Measurements from ENCODE around the gene TMEM109. TPM values are rescaled to one million over a fixed set of nuclear protein-coding genes. Genes with fewer than 3 reads are reported as not detected.

The TMEM109 gene
- polyA plus RNA-seq, 3 donors from 2014 or later, result 292 to 631 (median 400) TPM

DNA sequence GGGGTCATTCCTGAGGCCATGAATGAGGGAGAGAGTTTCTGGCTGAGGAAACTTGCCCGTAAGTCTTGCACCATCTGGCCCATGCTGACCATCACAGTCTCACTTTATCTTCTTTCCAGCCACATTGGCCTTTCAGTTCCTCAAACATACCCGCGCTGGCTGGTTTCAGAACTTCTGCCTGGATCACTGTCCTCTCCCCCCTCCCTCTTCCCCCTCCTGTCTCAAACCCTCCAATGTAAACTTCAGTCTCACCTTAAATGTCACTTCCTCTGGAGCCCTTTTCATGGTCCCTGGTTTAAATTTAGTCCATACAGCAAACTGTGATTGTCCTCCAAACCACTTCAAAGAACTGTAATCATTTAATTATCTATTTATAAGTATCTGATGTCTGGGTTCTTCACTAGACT, 3.7 kb upstream of the TMEM109 start:
- H3K4me3 Mint-ChIP-seq, result no peak overlapping the region
- peaks cover 6 to 12% (median 9%) of the 10 kb centered on the region in 3 donors for H3K27me3 Mint-ChIP-seq (ENCODE audit: low read depth in 3 of 3)
- H3K4me1 Mint-ChIP-seq, result peaks cover 59 to 68% of the 10 kb centered on the region in 2 donors
- no peak for DNase-seq
- H3K9me3 Mint-ChIP-seq, result no peaks in the 10 kb centered on the region
- H3K36me3 Mint-ChIP-seq, result no peaks in the 10 kb centered on the region
- no peak overlapping the region for H3K27ac Mint-ChIP-seq

DNA sequence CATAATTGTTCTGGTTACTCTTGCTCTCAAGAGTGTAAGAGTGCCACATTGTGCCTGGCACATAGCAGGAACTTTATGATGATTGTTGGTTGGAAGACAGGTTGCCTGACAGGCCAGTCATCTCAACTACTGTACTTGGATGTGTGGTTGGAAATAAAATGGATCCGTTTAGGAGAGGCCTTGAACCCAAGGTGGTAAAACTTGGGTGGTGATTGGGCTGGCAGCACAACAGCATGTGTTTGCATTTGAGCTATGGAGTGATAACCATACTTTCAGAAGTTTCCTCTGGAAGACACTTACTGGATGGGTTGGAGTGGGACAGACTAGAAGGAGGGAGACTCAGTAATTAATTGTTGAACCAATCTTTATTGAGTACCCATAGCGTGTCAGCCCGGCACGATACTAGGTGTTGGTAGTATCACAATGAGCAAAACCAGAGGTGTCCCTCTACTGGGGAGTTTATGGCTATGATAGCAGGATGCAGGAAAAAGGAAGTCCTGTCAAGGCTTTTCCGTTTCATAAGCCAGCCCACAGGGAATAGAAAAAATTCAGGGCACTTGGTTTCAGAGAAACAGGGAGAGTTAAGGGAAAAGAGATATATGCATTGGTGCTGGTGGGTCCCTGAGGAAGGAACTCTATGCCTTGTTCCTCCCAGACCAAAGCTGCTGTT, 3.1 kb upstream of the TMEM109 start:
- DNase-seq, result no peak
- H3K27ac Mint-ChIP-seq, result peak overlapping the region; percentile 54 to 92 (median 81)
- peaks cover 59 to 68% of the 10 kb centered on the region in 2 donors for H3K4me1 Mint-ChIP-seq
- H3K4me3 Mint-ChIP-seq, result no peak overlapping the region
- no peaks in the 10 kb centered on the region for H3K36me3 Mint-ChIP-seq
- H3K27me3 Mint-ChIP-seq (ENCODE audit: low read depth in 3 of 3), result peaks cover 6 to 12% (median 9%) of the 10 kb centered on the region in 3 donors
- no peaks in the 10 kb centered on the region for H3K9me3 Mint-ChIP-seq

DNA sequence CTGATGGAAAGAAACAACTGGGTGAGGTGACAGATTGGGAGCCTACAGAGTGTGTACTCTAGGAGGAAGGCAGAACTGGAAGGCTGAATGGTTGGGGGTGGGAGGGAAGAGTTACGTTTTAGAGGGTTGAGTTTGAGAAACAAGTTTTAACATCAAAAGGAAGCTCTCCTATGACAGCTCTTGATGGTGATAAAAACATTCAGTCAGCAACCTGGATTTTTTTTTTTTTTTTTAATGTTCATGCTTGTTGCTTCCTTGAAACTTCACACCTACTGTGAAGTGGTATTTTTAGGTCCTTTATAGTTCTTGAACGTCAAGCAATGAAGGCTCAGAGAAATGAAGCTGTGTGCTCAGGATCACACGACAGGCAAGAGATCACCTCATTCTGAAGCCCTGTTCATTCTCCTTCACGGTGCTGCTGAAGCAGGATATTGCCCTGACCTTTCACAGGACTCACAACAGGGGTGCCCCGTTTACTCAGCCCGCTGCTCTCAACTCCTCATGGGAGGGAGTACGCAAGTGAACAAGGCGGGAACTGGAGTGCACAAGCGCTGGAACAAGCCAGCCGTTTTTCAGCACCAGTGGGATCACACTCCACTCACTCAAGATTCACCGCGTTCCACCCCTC, 1.6 kb upstream of the TMEM109 start:
- peak overlapping the region; percentile 61 to 99 (median 71) for H3K4me3 Mint-ChIP-seq
- no peaks in the 10 kb centered on the region for H3K36me3 Mint-ChIP-seq
- H3K4me1 Mint-ChIP-seq, result peaks cover 61 to 68% of the 10 kb centered on the region in 2 donors
- peaks cover 6 to 9% (median 7%) of the 10 kb centered on the region in 3 donors for H3K27me3 Mint-ChIP-seq (ENCODE audit: low read depth in 3 of 3)
- DNase-seq, result peak; percentile 46 to 59 (median 59)
- no peaks in the 10 kb centered on the region for H3K9me3 Mint-ChIP-seq
- H3K27ac Mint-ChIP-seq, result peak overlapping the region; percentile 79 to 95 (median 89)

DNA sequence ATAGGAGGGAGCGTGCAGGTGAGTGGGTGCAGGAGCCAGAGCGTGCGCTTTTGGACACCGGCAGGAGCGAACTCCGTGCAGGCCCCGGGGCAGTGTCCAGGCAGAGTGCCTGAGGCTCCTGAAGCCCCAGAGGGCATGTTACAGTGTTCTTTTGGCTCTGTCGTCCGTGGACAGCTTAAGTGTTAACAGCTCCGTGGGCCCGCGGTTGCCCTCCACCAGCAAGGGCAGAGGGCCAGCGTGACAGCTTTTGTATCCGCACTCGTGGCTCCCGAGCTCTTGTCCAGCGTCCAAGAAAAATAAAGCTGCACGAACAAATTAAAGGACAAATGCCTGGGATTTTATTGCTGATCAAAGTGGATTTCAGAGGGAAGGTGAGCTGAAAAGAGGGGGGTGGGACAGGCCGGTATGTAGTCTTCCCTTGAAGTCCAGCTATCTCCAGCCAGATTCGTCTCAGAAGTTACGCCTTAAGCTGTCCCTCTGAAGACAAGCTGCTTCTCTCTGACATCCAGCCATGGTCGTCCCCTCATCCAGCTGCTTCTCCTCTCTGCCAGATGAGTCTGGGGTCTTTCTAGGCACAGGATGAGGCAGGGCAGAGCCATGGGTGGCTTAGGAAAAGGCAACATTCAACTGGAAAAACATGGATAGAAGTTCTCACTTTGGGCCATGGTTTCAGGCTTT, 968 bp upstream of the TMEM109 start:
- no peak for DNase-seq
- Mint-ChIP-seq H3K36me3 (no peaks in the 10 kb centered on the region), H3K27ac (peak overlapping the region; percentile 88 to 99 (median 94)), H3K27me3 (ENCODE audit: low read depth in 3 of 3) (peaks cover 6 to 9% (median 7%) of the 10 kb centered on the region in 3 donors), H3K9me3 (no peaks in the 10 kb centered on the region), H3K4me3 (peak overlapping the region; percentile 98 to 99 (median 98)), H3K4me1 (peaks cover 63 to 67% of the 10 kb centered on the region in 2 donors)

DNA sequence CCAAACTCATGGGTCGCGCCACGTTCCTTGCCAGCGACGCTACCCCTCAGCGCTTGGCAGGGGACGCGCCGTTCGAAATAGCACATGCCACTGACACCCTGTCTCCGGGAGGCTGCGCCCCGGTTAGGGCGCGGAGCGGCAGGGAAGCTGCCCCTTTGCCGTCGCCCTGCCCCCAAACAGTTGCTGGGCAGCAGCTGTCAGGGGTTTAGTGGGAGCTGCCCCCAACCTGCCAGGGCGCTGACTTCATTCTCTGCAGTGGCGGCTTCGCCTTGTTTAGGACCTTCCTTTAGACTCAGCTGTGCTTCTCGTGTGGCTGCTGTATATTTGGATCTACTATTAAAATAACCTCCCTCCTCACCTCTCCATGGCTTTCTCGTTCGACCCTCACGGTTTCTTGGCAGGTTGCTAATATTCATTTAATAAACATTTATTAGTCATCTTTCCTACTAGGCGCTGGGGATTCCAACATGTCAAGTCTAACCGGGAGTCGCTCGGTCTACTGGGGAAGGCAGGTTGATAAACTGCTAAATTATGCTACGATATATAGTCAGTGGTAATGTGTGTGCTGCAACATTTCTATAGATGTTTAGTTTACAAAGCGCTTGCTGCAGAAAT, 782 bp downstream of the TMEM109 start:
- Mint-ChIP-seq H3K4me3 (peak overlapping the region; percentile 90 to 99 (median 98)), H3K4me1 (peaks cover 63 to 67% of the 10 kb centered on the region in 2 donors), H3K9me3 (no peaks in the 10 kb centered on the region), H3K36me3 (peaks cover 0 to 4% (median 4%) of the 10 kb centered on the region in 3 donors), H3K27ac (peak overlapping the region; percentile 86 to 98 (median 92)), H3K27me3 (ENCODE audit: low read depth in 3 of 3) (peaks cover 6 to 9% (median 7%) of the 10 kb centered on the region in 3 donors)
- DNase-seq, result peak; percentile 39 to 46 (median 43)

DNA sequence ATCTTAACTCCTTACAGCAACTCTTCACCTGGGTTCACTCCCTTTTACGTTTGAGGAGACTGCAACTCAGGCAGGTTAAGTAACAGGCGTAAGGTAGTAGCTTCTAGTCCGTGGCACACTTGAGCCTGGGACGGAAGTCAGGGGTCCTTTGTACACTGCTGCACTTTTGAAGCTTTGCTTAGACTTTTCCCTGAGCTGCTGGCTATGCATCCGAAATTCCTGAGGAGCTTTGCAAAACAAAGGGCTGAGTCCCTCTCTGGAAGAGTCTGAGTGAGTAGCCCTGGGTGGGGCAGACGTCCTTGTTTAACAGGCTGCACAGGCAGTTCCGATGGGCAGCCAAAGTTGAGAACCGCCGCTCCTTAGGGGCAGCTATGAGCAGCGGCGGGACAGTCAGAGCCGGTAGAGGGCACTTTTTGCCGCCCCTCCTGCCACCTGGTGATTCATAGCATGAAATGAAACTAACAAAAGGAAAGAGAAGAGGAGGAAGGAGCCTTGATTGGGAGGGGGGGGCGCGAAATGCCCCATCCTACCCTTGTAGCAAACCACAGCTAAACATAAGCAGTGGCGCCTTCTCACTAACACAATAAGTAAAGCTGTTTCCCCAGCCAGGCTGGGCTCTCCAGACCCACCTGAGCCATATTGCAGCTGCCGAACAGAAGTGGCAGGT, 1.4 kb downstream of the TMEM109 start:
- Mint-ChIP-seq H3K36me3 (peaks cover 1 to 10% (median 7%) of the 10 kb centered on the region in 3 donors), H3K4me3 (peak overlapping the region; percentile 90 to 99 (median 98)), H3K9me3 (no peaks in the 10 kb centered on the region), H3K27me3 (ENCODE audit: low read depth in 3 of 3) (peaks cover 6 to 9% (median 7%) of the 10 kb centered on the region in 3 donors), H3K27ac (peak overlapping the region; percentile 86 to 98 (median 92)), H3K4me1 (peaks cover 64 to 67% of the 10 kb centered on the region in 2 donors)
- DNase-seq, result peak; percentile 77 to 80 (median 79)

DNA sequence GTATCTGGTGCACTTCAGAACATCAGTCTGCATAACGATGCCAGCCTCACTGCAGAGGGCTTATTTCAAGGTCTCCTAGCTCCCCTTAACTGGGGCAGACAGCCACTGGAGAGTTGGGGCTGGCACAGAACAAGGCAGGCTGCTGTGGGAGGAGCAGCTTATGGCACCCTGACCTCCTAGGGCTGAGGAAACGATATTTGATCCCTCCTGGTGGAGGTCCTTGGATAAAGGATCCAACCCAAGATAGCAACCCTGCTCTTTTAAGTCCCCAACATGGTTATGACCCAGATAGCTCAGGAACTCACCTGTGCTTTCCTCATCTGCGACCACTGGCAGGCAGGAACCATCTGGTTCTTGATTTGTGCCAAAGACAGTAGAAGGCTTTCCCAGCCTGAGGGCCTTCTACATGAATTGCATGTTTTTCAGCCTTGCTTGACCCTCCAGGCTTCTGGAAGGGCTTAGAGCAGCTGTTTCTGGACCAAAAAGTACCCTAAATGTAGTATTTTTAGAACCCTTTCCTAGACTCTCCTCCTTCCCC, 2.8 kb downstream of the TMEM109 start:
- H3K27ac Mint-ChIP-seq, result peak overlapping the region; percentile 69 to 98 (median 92)
- H3K9me3 Mint-ChIP-seq, result no peaks in the 10 kb centered on the region
- H3K4me1 Mint-ChIP-seq, result peaks cover 53 to 56% of the 10 kb centered on the region in 2 donors
- no peak for DNase-seq
- peaks cover 6 to 7% (median 6%) of the 10 kb centered on the region in 3 donors for H3K27me3 Mint-ChIP-seq (ENCODE audit: low read depth in 3 of 3)
- peaks cover 11 to 24% (median 19%) of the 10 kb centered on the region in 3 donors for H3K36me3 Mint-ChIP-seq
- H3K4me3 Mint-ChIP-seq, result peak overlapping the region; percentile 29 to 69 (median 41)

DNA sequence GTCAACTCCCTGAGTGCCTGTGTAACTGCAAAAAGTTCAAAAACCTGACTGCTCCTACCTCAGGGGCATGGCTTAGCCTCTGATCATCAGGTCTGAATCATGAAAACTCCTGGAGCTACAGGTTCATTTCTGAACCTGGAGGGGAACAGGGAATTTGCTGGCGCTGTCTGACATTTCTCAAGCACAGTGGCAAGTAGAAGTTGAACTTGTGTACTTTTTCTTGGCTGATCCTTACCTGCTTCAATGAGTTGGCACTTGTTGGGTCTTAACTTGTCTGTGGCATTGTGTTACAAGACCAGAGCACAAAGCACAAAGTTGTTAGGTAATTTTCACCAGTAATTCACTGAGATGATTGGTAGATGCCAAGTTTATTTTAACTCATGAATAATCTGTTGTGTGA, 3.3 kb downstream of the TMEM109 start:
- H3K27me3 Mint-ChIP-seq (ENCODE audit: low read depth in 3 of 3), result peaks cover 5 to 6% (median 6%) of the 10 kb centered on the region in 3 donors
- peak overlapping the region; percentile 69 to 98 (median 89) for H3K27ac Mint-ChIP-seq
- peaks cover 13 to 27% (median 25%) of the 10 kb centered on the region in 3 donors for H3K36me3 Mint-ChIP-seq
- H3K9me3 Mint-ChIP-seq, result no peaks in the 10 kb centered on the region
- peaks cover 48 to 50% of the 10 kb centered on the region in 2 donors for H3K4me1 Mint-ChIP-seq
- no peak for DNase-seq
- H3K4me3 Mint-ChIP-seq, result peak overlapping the region in 4 of 5 donors; percentile 16 to 69 (median 28)

DNA sequence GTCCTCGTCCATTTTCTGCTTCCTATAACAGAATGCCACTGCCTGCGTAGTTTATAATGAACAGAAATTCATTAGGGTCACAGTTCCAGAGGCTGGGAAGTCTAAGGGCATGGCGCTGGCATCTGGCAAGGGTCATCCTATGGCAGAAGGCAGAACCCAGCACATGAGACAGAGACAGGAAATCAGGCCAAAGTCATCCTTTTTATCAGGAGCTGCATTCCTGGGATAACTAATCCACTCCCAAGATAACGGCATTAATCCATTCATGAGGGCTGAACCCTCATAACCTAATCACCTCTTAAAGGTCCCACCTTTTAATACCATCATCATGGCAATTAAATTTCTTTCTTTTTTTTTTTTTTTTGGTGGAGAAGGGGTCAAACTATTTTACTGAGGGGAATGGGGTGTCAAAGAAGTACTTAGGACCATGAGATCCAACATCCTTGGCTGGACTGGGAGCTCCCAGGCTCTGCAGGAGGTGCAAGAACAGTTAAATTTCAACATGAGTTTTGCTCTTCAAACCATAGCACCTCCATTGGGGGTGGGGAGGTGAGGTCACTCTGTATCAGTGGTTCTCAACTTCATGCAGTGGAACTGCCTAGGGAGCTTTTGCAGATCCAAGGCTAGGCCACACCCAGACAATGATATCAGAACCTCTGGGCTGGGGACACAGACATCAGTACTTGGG, 4.4 kb downstream of the TMEM109 start:
- no peak overlapping the region for H3K4me3 Mint-ChIP-seq
- H3K27me3 Mint-ChIP-seq (ENCODE audit: low read depth in 3 of 3), result peaks cover 5 to 7% (median 6%) of the 10 kb centered on the region in 3 donors
- H3K36me3 Mint-ChIP-seq, result peaks cover 19 to 38% (median 32%) of the 10 kb centered on the region in 3 donors
- H3K4me1 Mint-ChIP-seq, result peaks cover 38 to 39% of the 10 kb centered on the region in 2 donors
- DNase-seq, result no peak
- no peak overlapping the region for H3K27ac Mint-ChIP-seq
- H3K9me3 Mint-ChIP-seq, result no peaks in the 10 kb centered on the region

DNA sequence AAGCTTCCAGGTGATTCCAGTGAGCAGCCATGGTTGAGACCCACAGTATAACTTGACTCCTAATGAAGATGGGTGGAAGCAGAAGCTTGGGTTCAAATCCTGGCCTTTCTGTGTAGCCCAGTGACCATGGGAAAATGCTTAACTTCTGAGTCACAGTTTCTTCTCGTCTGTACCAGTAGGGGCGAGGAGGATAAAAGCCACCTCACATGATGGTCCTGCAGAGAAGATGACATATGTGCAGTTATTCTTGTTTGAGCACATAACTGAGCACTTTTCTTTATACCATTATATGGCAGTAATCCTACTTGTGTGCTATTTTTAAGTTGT, 4.9 kb downstream of the TMEM109 start:
- peaks cover 33 to 34% of the 10 kb centered on the region in 2 donors for H3K4me1 Mint-ChIP-seq
- H3K9me3 Mint-ChIP-seq, result no peaks in the 10 kb centered on the region
- H3K4me3 Mint-ChIP-seq, result no peak overlapping the region
- H3K36me3 Mint-ChIP-seq, result peaks cover 21 to 40% (median 33%) of the 10 kb centered on the region in 3 donors
- peaks cover 2 to 3% (median 2%) of the 10 kb centered on the region in 3 donors for H3K27me3 Mint-ChIP-seq (ENCODE audit: low read depth in 3 of 3)
- DNase-seq, result no peak
- no peak overlapping the region for H3K27ac Mint-ChIP-seq

DNA sequence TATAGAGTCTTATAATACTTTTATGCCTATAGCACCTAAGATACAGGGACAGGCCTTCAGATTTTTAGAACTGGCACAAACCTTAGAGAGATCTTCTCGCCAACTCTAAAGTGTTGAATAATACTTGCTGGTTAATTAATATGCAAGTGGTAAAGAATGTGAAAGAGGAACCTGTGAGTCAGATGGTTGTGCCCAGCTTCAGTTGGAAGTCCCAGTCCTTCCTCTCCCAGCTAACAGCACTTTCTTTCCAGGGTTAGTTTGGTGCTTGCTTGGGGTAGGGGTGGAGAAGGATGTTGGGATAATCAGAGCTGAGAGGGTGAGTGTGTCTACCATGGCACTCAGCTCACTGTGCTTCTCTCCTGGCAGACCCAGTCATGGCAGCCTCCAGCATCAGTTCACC, 5.4 kb downstream of the TMEM109 start:
- no peaks in the 10 kb centered on the region for H3K9me3 Mint-ChIP-seq
- peaks cover 0 to 4% (median 0%) of the 10 kb centered on the region in 3 donors for H3K27me3 Mint-ChIP-seq (ENCODE audit: low read depth in 3 of 3)
- H3K27ac Mint-ChIP-seq, result no peak overlapping the region
- H3K36me3 Mint-ChIP-seq, result peaks cover 21 to 40% (median 33%) of the 10 kb centered on the region in 3 donors
- H3K4me3 Mint-ChIP-seq, result no peak overlapping the region
- peaks cover 30 to 34% of the 10 kb centered on the region in 2 donors for H3K4me1 Mint-ChIP-seq
- no peak for DNase-seq

DNA sequence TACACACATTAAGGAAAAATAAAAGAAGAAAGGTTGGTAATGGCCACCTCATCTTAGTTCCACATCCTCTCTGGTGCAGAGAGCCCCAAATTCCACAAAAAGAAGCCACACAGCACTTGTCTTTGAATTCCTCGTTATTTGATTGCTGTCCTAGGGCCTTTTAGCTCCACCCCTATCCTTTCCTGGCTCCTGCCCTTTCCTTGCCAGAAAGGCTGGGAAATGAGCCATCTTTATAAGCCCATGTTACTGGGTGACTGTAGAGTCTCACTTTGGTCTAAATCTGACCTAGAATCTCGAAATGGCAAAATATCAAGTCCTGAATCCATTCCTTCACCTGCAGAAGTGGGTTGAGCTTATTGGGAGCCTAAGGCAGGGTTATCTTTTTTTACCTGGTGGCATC, 6.0 kb downstream of the TMEM109 start:
- H3K27ac Mint-ChIP-seq, result no peak overlapping the region
- H3K27me3 Mint-ChIP-seq (ENCODE audit: low read depth in 3 of 3), result peaks cover 0 to 4% (median 0%) of the 10 kb centered on the region in 3 donors
- H3K9me3 Mint-ChIP-seq, result no peaks in the 10 kb centered on the region
- H3K4me3 Mint-ChIP-seq, result no peak overlapping the region
- no peak for DNase-seq
- peaks cover 26 to 30% of the 10 kb centered on the region in 2 donors for H3K4me1 Mint-ChIP-seq
- H3K36me3 Mint-ChIP-seq, result peaks cover 21 to 40% (median 33%) of the 10 kb centered on the region in 3 donors

All from immature natural killer cell (primary cell).